ENCODE results near the gene AATF.

GRCh38 chr17:37087683-37088082 lies 138.9 kb downstream of the AATF start:
- TF ChIP-seq PREB (CRISPR knock-in tag; IDR thresholded peaks at IDR 0.05) (no peak), DPF2 (IDR thresholded peaks at IDR 0.05) (no peak), JUN (IDR thresholded peaks at IDR 0.05; ENCODE audit: borderline replicate concordance, low read depth, low read length) (no peak), JUN (CRISPR knock-in tag; IDR thresholded peaks at IDR 0.05; ENCODE audit: borderline replicate concordance) (no peak), ZKSCAN8 (CRISPR knock-in tag; IDR thresholded peaks at IDR 0.05) (no peak), PRDM10 (IDR thresholded peaks at IDR 0.05; ENCODE audit: partially characterized antibody) (no peak), ELF1 (tag; IDR thresholded peaks at IDR 0.05) (no peak), CTCF (IDR thresholded peaks at IDR 0.05 in 2 of 3, conservative IDR thresholded peaks at IDR 0.05 in 1 of 3; ENCODE audit: insufficient read depth in 2 of 3, low read depth in 1 of 3, low read length in 3 of 3) (no peak), TCF7 (IDR thresholded peaks at IDR 0.05; ENCODE audit: borderline replicate concordance) (no peak)
